HG02763 (cell line): ENCODE data around the gene IRX4.
"Not testable (repeated sequence)": the region's sequence is repeated elsewhere in the genome, so short reads cannot be mapped to it uniquely, and the experiment has no call there.

Experiments used
- ATAC-seq: cut with Tn5 transposase; IDR thresholded peaks from one replicate; pipeline ENCODE4 v1.9.1; 2021; ENCODE audit warnings: mild to moderate bottlenecking, moderate library complexity; ENCODE audit not compliant: unreplicated experiment

Gene IRX4

DNA sequence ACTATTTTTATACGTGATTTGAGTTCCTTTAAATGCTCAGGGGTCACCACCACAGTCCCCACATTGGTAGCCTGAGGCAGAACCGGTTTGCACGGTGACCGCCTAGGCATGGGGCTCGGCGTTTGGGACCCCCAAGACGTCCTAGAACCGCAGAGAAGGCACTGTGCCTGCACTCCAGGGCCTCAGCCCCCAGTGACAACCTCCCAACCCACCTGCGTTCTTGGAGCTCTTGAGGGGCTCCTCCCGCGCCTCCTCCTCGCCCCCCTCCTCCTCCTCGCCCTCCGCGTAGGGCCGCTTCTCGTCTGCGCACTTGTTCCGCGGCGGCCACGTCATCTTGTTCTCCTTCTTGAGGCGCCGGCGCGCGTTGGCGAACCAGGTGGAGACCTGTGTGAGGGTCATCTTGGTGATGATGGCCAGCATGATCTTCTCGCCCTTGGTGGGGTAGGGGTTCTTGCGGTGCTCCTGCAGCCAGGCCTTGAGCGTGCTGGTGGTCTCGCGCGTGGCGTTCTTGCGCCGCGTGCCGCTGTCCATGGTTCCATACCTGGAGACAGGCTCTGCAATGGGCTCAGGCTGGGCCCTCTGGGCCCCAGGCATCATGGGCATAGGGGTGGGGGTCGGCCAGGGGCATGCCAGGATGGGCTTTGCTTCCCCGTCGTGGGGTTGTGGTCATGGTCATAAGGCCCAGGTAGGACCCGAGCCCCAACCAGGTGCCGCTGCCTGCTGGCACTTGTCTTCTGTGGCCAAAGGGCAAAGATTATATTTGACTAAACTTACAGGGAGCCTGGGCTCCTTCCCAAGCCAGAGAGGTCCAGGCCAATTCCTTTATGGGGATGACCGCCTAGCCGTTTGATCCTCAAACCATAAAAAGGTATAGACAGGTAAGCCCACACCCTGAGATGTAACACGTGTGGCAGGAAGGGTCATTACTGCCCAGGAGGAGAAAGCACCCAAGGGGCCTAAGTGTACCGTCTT is 3.1 kb downstream of the IRX4 start:
- ATAC-seq: no peak

DNA sequence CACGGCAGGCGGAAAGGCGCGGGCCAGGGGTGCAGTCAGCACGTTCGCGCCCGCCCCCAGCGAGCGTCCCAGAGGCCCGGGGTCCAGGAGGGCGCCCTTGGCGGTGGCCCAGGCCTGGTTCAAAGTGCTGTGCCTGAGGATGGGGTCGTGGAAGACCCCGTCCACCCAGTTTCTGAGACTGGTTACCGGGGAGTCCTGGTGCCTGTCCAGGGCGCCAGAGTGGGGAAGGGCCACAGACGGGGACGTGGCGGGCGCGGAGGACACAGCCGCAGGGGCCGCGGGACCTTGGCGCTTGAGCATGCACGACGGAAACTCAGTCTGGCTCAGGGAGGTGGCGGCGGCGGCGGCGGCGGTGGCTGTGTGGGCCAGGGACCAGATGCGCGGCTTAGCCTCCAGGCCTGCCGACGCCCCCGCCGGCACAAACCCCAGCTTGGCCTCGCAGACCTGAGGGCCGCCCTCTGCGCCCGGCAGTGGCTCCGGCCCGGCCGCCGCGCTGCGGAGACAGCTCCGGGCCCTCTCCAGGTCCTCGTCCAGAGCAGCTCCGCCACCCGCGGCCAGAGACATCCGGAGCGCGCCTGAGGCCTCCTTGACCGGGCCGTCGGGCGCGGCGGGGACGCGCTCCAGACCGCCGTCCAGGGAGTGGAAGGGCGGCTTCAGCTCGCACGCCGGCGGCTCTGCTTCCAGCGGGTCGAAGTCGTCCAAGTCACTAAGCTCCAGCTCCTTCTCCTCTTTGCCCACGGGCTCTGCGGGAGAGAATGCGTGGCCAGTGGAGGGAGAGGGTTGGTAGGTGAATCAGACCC is 4.5 kb downstream of the IRX4 start:
- no peak for ATAC-seq

DNA sequence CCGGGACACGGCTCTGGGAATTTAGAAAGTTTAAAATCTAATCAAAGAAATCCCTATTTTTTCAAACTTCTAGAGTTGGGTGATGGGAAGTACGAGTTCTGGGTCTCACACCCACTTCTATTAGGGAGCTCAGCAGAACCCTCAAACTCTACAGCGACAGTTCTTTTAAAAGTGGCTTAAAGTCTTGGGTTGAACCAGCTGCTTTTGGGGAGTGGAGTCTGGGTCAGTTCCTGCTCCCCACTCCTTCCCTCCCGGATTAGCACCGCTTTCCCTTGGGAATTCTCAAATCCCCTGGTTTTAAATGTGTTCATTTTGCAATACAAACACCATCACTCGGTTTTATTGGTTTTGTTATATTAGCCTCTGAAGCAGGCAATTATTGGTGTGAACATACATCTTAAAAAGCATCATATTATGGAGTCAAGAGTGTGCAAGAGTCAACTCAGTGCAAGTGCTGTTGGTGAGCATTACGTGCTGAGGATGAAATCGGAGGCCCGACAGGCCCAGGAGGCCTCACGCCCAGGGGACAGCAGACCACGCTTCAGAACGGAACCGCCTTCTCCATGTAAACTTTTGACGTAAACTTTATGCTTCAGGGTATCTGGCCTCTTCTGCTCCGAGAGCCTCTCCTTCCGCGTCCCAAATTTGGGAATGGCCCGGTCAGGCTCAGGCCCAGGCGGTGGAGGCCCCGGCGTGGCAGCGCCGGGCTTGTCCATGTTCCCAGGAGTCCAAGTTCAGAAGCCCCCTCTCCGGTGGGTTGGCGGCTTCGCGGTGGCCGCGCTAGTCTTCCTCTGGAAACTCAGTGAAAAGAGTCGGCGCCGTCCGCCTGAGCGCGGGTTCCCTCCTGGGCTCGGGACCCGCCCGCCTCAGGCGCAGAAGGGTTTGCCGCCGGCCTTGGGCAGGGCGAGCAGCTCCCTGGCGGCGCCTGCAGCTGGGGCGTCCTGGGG is 5.3 kb downstream of the IRX4 start:
- no peak for ATAC-seq

DNA sequence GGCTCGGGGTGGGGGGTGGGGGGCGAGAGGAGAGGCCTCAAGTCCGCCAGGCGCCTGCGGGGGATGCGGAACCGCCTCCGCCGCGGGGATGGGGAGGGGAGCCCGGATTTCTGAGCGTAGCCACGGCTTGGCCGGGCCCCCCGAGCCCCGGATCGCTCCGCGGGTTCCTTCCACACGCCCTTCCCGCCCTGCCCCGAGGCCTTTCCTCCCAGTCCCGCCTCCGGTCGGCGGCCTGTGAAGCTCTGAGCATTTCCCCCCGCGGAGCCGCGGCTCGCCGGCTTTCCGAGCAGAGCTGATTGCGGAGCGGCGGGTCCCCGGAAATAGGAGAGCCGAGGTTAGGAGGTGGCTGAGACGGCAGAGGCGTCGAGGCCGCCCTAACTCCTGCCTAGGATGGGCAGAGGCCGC is 6.1 kb downstream of the IRX4 start:
- no peak for ATAC-seq

DNA sequence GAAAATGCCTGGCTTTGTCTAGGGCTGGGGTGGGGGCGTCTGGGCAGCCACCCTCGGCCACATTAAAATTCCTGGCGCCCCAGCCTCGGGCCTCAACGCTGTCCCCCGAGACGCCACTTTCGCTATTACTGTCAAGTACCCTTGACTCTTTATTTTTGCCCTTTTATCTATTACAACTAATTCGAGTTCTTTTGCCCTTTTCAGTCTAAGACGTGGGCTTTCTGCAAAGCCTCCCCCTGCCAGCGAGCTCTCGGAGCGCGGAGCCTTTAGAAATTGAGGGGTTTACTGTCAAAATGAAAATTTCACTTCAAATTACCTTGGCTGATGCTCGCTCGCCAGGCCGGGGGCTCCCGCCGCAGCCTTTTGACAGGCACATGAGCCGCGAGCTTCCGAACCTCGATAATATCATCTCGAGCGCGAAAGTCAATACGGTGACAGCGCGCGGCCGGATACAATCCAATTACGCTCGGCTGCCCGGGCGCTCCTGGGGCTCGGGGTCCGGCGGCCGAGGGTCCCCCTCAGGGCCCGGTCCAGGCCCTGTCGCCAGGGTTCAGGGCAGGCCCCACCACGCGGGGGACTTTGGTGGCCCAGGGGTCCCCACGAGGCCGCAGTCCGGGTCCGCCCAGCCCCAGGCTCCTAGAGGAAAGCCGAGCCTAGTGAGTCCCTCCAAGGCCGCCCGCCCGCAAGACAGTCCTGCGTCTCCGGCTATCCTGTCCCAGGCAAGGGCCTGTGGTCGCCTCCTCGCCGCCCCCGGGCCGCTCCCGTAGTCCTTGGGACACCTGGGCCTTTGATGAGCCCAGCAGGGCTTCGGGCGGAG is 6.7 kb downstream of the IRX4 start:
- no peak for ATAC-seq

DNA sequence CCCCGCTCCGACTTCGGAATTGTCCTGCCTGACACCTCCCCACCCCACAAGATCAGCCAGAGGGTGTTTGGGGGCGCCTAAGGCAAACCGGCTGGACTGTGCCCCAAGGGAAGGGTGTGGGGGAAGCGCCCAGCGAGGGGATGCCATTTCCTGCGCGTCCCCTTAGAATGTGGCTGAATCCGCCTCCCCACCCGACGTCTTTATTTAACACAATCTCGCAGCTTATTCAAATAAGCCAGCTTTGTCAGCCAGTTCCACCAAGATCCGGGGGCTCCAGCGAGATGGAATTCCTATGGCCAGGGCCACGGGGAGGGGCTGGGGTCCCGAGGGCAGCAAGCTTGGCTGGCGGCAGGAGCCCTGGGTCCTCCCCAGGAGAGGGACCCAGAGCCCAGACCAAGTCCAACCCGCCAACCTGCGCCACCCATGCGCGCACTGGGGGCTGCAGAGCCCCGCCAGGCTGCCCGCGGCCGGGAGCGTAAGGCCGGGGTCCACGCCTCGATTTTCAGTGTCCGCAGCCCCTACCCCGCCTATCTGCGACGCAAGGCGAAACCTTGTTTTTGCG is 7.4 kb downstream of the IRX4 start:
- ATAC-seq: no peak

DNA sequence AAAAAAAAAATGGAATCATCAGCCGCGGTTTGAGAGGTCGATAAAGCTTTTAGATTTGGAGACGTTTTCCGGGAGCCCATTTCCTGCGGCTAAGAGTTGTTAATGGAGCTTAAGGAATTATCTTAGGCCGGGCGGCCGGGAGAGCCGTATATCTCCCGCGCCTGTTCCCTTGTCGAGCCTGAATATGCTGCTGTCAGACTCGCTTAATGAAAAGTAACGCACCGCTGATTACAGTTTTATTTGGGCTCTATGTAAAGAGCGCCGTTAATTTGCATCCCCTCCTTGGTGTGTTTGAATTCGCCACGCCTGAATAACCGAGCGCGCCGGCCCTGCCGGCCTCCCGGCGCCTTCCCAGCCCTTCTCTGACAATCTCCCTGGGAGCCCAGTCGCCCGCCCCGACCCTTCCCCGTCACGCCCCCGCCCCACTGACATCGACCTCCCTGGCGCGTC is 7.9 kb downstream of the IRX4 start:
- ATAC-seq: no peak

DNA sequence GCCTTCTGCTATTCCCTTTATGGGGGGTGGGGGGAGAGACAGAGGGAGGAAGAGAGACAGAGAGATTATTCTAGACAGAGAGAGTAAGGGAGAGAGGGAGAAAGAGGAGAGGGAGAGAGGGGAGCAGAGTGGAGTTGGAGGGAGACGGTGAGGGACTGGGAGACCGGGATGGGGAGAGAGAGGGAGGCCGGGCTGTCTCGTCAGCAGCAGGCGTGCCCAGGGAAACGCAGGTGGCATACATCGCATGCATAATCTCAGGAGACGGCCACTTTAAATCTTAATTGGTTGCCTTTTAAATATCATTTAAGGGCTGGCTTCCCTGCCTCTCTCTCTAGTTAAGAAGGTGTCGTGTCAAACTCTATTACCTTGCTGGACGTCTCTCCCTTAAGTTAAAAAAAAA is 8.4 kb downstream of the IRX4 start:
- ATAC-seq: no peak

DNA sequence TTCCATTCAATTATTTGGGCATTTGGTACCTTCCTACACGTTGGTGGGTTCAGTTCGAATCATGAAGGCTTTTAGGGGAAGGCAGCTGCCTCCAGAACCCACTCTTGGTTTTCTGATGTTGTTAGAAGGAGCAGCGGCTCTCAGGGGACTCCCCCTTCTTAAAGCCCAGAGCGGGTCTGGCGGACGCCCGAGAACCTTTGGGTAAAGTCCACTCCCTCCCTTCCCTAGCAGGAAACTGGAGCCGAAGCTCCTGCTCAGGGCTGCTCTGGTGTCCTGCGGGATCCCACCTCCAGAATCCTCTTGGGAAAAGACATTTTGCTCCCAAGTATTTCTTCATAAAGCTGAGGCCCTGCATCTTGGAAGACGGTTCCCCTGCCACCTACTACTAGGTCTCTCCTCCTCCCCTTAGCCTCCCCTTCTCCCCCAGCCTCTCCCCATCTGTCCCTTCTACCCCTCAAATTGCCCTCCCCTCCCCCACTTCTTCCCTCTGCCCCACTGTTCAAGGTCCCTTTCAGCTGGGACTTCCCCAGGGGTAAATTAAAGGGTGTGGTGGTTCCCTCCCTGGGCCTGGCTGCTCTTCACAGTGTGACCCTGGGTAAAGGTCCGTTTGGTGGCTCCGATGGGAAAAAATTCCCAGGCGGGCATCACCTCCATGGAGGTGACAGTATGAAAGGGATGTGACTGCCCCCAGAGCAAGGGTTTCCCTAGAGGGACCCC is 9.3 kb downstream of the IRX4 start:
- ATAC-seq: no peak

DNA sequence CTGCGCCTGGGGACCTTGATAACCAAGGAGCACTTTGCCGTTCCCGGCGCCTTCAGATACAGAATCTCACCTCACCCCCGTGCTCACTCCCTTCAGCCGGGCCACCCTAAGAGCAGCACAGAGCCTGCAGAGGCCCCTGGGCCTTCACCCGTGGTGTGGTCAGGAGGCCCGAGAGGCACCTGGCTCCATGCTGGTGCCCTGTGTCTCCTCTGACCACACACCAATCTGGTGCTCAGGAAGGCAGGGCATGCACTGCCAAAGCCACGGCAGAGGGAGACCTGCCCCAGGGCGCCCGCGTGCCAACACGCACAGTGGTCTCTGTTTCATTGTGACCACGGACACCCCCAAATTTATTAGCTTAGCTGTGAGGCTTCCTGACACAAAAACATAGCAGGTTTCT is 11.3 kb downstream of the IRX4 start:
- no peak for ATAC-seq

DNA sequence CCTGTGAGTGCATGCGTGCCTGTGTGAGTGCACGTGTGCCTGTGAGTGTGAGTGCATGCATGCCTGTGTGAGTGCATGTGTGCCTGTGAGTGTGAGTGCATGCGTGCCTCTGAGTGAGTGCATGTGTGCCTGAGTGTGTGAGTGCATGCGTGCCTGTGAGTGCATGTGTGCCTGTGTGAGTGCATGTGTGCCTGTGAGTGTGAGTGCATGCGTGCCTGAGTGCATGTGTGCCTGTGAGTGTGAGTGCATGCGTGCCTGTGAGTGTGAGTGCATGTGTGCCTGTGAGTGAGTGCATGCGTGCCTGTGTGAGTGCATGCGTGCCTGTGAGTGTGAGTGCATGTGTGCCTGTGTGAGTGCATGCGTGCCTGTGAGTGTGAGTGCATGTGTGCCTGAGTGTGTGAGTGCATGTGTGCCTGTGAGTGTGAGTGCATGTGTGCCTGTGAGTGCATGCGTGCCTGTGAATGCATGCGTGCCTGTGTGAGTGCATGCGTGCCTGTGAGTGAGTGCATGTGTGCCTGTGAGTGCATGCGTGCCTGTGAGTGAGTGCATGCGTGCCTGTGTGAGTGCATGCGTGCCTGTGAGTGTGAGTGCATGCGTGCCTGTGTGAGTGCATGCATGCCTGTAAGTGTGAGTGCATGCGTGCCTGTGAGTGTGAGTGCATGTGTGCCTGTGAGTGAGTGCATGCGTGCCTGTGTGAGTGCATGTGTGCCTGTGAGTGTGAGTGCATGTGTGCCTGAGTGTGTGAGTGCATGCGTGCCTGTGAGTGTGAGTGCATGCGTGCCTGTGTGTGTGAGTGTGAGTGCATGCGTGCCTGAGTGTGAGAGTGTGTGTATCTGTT is 12.1 kb downstream of the IRX4 start:
- not testable (repeated sequence) for ATAC-seq

DNA sequence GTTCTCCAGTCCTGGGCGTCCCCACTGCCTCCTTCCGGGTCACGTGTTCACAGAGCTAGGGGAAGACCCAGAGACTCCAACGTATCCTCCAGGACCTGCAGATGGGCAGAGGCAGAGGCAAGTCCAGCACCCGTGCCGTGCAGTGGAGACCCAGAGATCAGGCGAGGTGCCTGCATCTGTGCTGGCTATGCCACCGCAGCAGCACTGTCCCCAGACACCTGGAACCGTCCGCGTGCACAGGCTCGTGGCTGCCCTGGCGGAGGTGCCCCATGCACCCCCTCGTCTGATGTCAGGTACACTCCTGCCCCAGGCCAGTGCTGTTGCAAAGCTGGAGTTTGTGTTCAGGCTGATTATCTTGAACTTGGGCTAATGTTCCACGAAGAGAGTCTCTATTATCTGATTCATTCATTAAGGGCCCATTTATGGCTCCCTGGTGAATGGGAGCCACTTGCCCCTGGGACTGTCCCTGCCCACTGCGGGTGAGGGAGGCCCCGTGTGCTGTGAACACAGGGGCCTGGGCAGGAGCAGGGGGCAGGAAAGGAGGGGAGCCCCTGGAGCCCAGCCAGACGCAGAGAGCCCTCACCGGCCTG is 13.7 kb downstream of the IRX4 start:
- ATAC-seq: no peak

DNA sequence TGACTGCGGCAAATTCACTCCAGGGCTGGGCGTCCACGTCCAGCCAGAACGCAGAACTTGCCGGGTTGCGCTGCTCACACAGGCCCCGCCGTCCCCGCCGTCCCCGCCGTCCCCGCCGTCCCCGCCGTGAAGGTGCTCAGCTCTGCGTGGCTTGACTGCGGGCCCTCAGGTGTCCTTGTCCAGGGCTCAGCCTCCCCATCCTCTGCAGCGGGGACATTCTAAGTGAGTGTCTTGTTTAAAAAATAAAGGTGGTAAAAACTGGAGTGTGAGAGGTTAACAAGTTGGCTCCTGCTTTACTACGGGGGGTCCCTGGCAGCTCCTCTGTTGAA is 14.9 kb downstream of the IRX4 start:
- ATAC-seq: no peak

DNA sequence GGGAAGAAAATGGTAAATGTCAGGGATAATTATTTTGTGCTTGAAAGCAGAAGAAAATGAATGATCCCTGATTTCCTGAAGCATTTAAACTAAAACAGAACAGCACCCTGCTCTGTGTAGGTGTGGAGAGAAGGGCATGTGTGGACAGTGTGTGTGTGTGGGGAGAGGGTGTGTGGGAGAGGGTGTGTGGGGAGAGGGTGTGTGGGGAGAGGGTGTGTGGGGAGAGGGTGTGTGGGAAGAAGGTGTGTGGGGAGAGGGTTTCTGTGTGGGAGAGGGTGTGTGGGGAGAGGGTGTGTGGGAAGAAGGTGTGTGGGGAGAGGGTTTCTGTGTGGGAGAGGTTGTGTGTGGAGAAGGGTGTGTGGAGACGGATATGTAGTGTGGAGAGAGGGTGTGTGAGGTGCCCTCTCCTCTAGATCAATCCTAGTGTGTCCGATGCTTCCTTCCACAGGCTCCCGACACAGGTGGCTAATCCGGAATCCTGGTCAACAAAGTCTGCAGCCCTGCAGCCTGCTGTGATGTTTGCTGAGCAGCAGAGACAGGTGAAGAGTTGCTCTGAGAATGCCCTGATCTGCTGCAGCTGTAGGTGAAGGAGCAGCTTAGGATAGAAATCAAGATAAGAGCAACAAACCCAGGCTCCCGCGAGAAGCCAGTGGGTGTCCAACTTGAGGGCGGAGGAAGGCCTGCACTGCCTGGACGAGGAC is 15.5 kb downstream of the IRX4 start:
- ATAC-seq: no peak

DNA sequence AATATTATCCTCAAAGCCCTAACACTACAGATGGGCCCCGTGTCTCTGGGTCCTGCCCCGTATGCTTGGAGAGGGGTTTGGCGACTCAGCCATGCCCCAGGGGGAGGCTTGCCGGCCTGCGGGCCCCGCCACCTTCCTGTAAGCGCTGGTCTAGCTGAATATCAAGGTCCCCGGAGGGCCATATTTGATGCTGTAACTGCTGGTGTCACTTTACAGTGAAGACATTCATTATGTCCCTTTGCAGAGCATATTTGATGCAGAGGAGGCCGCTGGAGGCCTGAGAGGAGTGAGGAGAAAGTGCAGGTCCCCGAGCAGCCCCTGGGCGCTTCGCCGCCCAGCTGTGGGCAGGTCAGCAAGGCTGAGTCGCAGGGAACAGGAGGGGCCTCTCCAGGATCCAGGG is 16.8 kb downstream of the IRX4 start:
- ATAC-seq: no peak

DNA sequence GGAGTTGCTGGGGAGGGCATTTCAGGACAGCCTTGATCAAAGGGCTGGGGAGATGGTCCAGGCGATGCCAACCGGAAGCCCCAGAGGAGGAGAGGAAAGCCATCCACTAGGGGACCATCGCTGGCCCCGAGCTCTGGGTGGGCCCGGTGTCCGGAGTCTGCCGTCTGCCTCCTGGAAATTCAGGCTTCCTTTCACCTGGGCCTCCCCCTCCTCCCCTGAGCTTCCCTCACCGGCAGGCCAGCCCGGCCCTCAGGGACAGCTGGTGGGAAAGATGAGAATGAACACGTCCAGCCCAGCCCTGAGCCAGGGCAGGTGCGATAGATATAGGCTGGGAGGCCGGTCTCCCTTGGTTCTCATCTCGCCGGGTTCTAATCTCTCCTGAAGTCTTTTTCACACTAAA is 17.2 kb downstream of the IRX4 start:
- ATAC-seq: no peak

DNA sequence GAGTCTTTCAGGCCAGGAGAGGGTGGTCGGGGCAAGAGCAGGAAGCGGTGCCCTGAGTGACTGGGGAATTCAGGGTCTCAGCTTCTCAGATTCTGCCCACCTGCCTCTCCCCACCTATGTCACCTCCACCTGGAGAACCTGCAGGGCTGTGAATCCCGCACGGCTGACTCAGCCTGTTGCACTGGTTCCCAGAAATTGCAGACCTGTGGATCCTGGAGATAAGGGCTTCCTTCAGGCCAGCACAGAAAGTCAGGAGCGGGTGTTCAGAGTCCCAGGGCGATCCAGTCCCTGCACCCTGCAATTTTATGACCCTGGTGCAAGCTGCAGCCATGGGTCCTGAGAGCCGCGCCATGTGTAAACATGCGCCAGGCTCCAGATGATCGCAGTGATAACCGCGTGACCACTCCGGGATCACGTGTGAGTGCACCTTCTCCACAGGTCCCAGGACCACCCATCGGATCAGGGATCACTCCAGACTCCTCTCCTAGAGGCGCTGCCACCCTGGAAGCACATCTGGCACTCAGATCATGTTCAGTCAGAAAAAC is 17.8 kb downstream of the IRX4 start:
- ATAC-seq: no peak
